ENCODE measurements around the gene CENPN.
A peak's percentile ranks its signal among the peaks of the same experiment; 100 is the strongest.

Gene CENPN, protein sequence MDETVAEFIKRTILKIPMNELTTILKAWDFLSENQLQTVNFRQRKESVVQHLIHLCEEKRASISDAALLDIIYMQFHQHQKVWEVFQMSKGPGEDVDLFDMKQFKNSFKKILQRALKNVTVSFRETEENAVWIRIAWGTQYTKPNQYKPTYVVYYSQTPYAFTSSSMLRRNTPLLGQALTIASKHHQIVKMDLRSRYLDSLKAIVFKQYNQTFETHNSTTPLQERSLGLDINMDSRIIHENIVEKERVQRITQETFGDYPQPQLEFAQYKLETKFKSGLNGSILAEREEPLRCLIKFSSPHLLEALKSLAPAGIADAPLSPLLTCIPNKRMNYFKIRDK

DNA sequence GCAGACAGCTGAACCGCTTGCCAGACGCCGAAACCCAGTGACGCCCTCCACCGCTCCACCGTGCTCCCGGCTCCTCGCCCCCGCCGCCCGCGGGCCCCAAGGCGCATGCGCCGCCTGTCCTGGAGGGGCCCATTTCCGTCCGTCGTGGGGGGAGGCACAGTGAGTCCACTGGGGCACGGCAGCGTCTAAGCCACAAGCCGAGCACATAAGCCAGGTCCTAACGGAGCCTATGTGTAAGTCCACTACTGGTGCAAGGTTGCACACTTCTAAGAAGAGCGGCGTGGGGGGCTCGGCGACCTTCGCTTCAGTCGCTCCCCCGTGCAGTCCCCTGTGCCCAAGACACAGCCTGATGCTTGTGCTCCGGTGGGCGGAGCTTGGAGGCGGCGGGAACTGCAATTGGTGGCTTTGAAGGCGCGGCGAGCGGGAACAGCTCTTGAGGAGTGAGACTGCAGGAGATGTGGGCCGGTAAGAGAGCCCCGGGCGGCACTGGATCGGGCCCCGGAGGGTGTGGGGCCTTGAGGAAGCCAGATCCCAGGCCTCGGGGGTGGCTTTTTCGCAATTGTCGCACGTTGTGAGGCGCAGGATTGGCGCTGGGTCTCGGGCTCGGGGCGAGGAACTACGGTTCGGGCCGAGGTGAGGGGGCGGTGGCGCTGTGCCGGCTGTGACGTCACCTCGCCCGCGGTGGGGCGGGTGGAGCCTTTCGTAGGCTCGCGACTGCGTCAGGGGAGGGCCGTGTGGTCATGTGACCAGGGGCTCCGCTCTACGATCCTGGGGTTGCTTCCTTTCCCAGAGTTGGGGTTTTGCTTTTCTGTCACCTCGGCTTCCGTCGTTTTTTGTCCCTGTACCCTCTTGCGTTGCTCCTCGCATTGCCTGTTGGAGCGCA, at the start of gene CENPN, which contains the start of gene CMC2:
Gene CENPN, plus strand, starts transcription at position 402 of the 883 bp plus-strand sequence. CDS start 4,726 bp downstream, outside the sequence.
Gene CMC2, minus strand, starts transcription at position 73 of the 883 bp plus-strand sequence. CDS start 9,491 bp downstream, outside the sequence.
- DNase-seq = peak; percentile 99

DNA sequence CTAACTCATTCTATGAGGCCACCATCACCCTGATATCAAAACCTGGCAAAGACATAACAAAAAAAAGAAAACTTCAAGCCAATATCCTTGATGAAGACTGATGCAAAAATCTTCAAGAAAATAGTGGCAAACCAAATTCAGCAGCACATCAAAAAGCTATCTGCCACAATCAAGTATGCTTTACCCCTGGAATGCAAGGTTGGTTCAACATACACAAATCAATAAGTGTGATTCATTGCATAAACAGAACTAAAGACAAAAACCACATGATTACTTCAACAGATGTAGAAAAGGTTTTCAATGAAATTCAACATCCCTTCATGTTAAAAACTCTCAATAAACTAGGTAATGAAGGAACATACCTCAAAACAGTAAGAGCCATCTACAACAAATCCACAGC, 48.7 kb upstream of the CENPN start:
- no peak for DNase-seq

DNA sequence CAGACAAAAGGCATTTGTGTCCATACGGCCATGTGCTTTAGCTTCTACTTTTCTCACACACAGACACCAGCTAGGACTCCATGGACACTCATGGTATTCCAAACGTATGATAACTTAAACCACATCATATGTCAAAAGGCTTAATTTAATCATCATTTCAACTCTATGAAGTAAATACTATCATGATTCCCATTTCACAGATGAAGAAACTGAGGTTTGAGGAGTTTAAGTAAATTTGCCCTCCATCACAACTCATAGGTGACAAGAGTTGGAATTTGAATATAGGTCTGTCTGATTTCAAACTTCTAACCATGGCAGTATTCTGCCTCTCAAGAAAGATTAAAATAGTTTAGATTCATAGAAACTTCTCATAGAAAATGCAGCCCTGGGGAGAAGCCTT, 44.1 kb upstream of the CENPN start:
- no peak for DNase-seq

DNA sequence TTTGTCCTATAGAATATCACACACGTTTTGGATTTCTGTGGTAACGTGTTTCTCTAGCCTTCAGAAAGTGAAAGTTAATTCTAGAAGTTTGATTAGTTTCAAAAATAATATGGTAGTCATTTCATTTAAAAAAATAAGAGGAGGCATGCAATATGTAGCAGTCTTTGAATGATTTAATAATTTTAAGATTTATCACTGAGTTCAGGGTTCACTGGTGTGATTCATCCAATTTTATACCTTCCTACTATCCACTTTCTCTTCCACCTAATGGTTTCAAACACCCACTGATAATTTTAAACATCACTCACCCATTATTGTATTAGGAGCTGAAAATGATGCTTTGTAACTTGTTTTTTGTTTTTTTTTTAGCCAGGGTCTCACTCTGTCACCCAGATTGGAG, 42.7 kb upstream of the CENPN start:
- no peak for DNase-seq

DNA sequence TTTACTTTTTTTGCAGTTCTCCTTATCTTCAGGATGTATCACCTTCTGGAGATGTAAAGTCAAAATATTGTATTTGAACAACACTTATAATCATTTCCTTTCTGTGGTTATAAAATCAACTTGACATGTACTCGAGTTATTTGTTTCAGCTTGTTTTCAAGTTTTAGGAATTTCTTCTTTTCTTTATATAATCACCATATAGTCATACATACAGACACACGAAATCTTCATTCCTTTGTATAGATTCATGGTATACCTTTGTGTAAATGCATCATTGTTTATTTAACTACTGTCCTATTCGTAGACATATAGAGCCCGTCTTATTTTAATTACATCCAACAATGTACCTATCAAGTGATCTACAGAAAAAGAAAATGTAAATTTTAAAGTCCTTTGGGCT, 40.4 kb upstream of the CENPN start:
- no peak for DNase-seq

DNA sequence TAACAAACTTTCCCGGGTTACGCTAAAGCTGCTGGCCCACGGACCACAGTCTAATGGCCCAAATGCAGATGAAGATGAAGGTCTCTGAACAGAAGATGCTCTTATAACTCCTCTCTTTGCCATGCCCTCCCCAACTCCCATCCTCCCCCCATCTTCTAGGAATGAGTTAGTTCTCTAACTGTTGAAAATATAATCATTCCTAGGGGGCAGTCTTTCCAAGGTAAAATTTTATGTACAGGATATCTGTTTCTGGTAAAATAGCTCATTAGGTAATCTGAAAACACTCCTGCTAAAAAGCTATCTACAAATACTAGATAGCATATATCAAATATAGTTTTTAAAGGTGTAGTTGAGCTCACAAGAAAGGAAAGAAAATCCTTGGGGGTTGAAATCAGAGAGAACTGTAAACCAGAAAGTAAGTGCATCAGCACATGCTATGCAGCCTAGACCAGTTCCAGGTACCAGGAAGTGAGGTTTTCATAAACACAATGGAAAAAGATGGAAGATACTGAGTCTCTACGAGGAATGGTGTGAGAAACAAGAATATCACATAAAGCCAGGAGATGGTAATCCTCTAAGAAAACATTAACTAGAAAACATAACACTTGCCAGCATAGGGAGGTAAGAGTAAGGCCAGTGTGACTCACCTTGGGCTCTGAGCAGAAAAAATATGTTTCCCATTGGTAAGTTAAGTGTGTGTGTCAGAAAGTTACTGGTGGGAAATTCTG, 38.5 kb upstream of the CENPN start:
- DNase-seq = peak; percentile 56

DNA sequence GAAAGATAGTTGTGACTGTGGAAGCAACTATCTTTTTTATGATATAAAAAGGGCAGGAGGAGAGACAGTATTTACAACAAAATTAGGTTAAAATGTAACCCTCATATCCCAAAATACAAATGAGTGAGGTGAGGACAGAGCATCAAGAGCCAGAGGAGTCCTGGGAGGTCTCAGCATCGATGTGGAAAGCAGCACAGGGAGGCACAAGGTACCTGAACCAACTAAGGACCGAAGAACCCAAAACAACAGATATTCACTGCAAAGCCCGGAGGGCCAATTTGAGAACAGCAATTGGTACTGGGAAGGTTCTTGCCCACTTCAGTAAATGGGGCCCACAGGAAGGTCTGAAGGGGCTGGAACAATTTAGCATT, 37.9 kb upstream of the CENPN start:
- DNase-seq = no peak

DNA sequence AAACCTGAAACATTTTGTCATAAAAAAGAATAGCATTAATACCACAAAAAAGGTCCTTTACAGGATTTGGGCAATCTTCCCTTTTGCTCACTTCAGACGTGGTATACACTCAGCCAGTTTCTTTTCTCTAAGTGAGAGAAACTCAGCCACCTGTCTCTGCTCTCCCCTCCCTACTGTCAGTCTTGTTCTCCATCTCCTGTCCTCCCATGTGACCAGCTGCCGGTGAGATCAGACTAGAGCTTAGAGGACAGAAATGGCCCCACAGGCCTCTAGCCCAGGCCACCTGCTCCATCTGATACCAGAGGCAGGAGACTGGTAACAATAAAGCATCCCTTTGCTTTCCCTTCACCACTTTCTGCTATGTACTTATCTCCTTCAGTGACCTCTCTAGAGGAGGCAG, 35.2 kb upstream of the CENPN start:
- no peak for DNase-seq

DNA sequence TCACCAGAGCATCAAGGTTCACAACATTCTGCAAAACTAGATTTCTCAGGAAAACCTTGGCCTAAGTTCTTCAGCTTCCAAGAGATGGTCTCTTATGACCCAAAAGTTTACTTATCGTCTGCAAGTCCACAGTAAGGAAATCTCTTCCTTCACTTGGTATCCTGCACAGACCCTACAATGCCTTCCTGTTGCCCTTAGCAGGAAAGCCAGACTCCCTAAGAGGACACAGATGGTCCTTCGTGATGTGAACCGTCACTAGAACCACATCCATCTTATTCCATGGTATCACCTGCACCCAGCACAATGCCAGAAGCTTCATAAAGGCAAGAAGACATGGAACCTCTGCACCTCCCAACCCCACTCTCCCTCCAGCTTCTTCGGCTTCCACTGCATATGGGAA, 34.4 kb upstream of the CENPN start:
- no peak for DNase-seq

DNA sequence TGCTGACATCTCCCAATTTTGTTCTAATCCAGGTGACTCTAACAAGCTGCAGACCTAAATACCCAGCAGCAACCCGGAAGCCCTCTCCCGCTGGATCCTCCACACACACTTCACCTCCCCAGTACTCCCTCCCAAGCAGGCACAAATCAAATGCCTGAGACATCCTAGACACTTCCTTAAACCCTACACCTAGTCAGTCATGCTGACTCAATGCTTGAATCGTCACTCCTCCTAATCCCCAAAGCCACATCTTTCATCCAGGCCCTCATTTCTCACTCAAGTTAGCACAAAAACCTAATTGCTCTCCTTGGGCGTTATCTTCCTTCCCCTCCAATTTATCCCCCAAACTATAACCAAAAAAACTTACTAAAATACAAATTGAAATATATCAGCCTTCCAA, 33.0 kb upstream of the CENPN start:
- DNase-seq = peak; percentile 50

DNA sequence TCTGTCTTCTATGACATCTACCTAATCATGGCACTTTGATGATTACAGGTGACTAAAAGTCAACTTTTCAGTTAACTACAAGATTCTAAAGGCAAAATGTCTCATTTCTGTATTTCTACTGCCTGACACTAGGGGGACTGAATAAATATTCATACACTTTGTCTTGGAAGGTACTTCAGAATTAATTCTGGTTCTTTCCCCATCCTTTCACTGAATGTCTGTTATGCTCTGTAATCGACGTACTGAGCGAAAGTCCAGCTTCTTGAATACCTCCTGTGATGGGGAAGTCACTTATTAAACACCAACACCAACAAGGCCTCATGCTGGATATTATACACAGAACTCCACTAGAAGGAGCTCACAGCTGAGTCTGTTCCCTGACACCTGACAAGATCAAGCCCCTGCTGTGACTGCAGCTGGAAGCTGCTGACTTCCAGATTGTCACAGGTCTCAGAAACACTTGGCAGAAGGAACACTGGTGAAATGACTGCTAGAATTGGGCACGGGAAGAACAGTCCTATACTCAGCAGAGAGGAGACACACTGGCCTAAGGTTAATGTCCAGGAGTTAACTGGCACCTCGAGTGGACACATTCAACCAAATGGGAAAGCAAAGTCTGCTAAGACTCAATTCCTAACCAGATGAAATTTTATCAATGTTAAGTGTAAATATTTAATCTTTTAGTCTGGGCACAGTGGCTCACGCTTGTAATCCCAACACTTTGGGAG, 32.2 kb upstream of the CENPN start:
- DNase-seq = no peak

DNA sequence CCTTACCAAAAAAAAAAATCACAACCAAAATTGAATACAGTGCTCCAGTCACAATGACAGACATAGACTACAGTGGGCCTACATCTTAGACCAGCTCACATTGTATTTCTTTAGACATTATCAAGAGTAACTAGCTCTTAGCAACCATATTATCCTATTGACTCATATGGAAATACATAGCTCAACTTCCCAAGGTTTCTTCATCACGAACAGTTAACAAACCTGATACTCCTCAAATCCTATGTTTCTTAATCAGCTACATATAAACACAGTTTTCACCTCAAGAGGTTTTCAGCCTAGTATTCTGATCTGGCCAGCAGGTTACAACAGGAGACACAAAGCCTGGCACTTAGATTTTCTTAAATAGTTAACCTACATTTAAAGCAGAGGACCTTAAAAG, 30.1 kb upstream of the CENPN start:
- DNase-seq = no peak

DNA sequence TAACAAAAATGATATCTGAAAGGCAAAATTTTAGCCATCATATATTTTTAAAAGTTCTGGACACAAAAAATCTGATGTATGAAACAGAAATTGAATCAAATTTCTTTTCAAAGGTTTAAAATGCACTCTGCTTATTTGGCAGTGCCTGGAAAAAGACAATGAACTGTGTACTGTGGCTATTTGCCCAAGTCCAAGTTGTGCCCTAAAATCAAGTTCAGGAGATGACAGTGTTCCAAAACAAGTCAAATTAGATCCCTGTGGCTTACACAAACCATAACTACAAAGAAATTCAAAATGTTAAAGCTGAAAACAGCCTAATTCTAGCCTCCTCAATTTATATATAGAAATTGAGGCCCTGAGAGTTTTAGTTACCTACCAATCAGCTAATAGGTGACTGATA, 25.9 kb upstream of the CENPN start:
- no peak for DNase-seq

DNA sequence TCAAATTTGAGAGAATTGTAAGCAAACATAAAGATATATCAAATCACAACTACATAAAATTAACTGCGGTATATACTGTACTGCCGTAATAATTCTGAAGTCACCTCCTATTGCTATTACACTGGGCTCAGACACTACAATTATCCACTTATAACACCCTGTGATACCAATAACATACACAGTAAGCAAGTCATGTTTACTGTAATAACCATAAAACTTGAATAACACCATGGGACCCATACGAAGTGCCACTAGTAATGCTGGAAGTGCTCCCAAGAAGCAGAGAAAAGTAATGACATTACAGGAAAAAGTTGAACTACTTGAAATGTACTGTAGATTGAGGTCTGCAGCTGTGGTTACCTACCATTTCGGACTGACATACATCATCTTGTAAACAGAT, 24.4 kb upstream of the CENPN start:
- DNase-seq = no peak

DNA sequence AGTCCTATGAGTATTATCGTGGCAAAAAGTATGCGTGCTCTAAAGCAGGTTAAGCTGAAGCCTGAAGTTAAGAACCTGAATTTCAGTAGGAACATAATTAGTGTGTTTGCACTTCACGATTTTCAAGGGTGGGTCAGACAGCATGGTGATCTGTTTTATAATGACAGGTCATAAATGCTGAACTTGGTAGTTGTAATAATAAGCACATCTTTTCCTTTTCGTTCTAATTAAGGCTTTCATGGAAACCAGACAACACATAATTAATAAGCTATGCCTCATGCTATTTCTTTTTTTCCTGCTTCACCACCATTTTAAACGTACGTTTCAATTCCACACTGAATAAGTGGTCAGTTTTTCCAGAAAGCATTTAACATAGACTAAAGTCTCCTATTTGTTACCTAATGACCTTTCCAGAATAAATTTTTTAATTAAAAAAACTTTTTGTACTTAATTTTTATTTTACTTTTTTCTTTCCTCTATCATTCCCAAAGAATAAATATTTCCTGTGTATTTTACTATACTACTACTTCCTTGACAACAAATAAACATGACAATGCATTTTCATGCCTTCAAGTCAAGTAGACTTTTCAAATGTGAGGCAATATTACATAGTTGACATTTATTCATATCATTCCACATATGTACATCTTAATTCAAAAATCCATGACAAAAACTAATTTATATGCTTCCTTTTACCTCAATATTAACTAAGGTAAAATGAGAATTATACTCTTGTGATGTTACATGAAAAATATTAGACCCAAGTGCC, 22.7 kb upstream of the CENPN start:
- DNase-seq = no peak

DNA sequence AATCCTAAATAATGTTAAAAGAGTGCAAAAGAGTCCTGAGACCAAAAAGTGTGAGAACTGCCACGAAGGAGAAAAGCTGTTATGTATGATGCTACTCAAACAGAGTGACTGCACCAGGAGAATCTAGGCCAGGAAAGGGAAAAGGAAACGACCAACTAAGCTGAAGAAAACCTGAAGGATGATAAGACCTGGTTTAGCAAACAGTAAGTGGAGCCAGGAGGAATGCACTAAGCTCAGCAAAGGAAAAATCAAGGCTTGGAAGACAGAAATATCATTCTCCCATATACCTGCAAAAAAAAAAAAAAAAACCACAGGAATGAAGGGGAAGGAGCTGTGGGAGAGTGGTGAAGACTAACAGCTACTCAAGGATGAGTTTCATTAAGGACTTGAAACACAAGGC, 21.4 kb upstream of the CENPN start:
- DNase-seq = no peak

DNA sequence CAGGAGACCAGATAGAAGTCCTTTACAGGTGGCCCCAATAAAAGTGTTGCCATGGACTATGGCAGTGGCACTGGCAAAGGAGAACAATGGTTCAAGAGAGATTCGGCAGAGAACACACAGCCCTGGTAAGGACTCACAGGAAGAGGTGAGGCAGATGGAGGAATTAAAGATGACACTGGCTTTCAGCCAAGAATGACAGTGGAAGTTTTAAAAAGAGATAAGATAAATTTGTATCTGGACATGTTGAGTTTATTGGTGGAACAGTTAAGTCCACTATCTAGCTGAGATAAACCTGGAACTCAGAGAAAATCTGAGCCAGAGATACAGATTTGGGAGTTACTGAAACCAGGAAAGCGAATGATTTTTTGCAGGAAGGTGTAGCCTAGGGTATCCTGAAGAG, 20.5 kb upstream of the CENPN start:
- DNase-seq = no peak

DNA sequence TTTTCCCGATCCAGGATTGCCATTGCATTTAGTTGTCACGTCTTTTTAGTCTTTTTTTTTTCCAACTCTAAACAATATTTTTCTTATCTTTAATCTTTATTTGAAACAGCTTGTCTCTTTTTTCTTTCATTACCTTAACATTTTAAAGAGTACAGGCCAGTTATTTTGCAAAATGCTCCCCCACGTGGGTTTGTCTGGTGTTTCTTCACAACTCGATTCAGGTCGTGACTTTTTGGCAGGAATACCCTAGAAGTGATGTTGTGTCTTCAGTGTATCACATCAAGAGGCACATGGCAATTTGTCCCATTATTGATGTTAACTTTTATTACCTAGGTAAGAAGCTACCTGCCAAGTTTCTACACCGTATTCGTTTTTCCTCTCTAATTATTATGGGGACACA, 18.3 kb upstream of the CENPN start:
- DNase-seq = no peak

DNA sequence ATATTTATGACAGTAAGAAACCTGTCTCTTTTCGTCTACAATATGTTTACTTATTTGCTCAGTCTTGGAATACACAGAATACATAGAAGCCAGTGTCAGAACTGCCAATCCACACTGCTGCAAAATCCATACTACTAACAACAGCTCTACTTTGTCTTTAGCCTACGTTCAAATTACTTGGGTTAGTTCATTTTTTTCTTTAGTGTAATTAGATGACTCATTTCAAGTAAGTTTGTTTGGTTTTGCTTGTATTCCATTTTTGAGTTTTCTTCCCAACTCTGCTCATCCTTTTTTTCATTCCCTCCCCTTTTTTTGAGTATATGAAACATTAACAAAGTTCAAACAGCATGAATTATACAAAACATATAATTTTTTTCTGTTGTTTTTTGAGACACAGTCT, 17.2 kb upstream of the CENPN start:
- no peak for DNase-seq

DNA sequence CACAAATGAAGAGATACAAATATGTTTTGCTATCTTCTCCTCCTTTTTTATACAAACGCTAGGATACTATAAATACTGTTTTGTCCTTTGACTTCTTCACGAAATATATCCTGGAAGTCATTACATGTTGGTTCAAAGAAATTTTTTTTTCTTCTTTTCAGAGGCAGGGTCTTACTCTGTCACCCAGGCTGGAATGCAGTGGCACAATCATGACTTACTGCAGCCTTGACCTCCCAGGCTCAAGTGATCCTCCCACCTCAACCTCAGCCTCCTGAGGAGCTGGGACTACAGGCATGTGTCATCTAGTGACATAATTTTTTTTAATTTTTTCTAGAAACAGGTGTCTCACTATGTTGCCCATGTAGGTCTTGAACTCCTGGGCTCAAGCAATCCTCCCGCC, 16.4 kb upstream of the CENPN start:
- DNase-seq = no peak

DNA sequence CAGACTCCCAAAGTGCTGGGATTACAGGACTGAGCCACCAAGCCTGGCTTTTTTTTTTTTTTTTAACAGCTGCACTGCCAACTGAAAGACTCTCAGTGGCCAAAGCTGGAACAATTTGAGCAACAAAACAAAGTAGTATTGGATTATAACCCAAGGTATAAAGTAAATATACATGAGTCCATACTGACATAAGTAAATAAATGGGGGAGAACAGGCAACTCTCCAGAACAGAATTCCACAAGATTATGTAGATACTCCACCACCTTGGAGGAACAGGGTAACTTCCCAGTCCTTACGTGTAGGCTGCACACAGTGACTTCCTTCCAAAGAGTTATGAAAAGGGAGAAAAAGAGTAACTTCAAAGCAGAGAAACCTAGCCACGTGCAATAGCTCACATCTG, 16.0 kb upstream of the CENPN start:
- no peak for DNase-seq

DNA sequence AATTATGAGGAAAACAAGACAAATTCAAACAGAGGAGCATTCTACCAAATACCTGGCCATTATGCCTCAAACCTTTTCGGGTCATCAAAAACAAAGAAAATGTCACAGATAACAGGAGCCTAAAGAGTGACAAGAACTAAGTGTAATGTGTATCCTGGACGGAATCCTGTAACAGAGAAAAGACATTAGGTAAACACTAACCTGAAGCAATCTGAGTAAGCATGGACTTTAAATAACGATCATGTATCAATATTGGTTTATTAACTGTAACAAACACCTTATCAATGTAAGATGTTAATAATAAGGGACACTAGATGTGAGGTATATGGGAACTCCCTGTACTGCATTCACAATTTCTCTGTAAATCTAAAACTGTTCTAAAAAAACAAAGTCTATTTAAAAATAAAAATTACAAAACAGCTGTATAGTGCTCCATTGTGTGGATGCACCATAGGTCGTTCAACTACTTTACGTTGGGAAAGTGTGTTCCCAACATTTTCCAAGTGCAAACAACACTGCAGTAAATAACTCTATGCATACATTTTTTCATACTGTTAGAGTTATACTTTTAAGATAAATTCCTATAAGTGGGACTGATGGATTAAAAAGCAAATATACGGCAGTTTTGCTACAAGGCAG, 15.1 kb upstream of the CENPN start:
- no peak for DNase-seq

Measured in fibroblast of skin of right biceps (primary cell).